Measurements from ENCODE around the gene FRZB.
"Not testable (repeated sequence)": the region's sequence is repeated elsewhere in the genome, so short reads cannot be mapped to it uniquely, and the experiment has no call there.

The FRZB gene

GRCh38 chr2:182866461-182867406, at the start of gene FRZB:
FRZB (minus strand) TSS chr2:182866637; CDS start chr2:182866552, 85 bp downstream.
- no peak for DNase-seq (ENCODE audit: low read depth in 1 of 2, low spot score in 1 of 2)

- no peak for DNase-seq (ENCODE audit: low read depth in 1 of 2, low spot score in 1 of 2)
These were observed 49.2 kb upstream of the FRZB start for GRCh38 chr2:182915369-182916326.

GRCh38 chr2:182914852-182915251, 48.4 kb upstream of the FRZB start:
- no peak for DNase-seq (ENCODE audit: low read depth in 1 of 2, low spot score in 1 of 2)

GRCh38 chr2:182913064-182913463, 46.6 kb upstream of the FRZB start:
- no peak for DNase-seq (ENCODE audit: low read depth in 1 of 2, low spot score in 1 of 2)

GRCh38 chr2:182912518-182912915, 46.1 kb upstream of the FRZB start:
- no peak for DNase-seq (ENCODE audit: low read depth in 1 of 2, low spot score in 1 of 2)

- no peak for DNase-seq (ENCODE audit: low read depth in 1 of 2, low spot score in 1 of 2)
These were observed 45.5 kb upstream of the FRZB start for GRCh38 chr2:182911813-182912517.

- no peak for DNase-seq (ENCODE audit: low read depth in 1 of 2, low spot score in 1 of 2)
These were observed 44.5 kb upstream of the FRZB start for GRCh38 chr2:182910965-182911364.

GRCh38 chr2:182907081-182907830, 40.8 kb upstream of the FRZB start:
- no peak for DNase-seq (ENCODE audit: low read depth in 1 of 2, low spot score in 1 of 2)

GRCh38 chr2:182906454-182906853, 40.0 kb upstream of the FRZB start:
- no peak for DNase-seq (ENCODE audit: low read depth in 1 of 2, low spot score in 1 of 2)

- DNase-seq (ENCODE audit: low read depth in 1 of 2, low spot score in 1 of 2): no peak
These were observed 38.4 kb upstream of the FRZB start for GRCh38 chr2:182904844-182905243.

GRCh38 chr2:182903566-182903965, 37.1 kb upstream of the FRZB start:
- DNase-seq (ENCODE audit: low read depth in 1 of 2, low spot score in 1 of 2): no peak

- DNase-seq (ENCODE audit: low read depth in 1 of 2, low spot score in 1 of 2): no peak
These were observed 35.3 kb upstream of the FRZB start for GRCh38 chr2:182901748-182902147.

GRCh38 chr2:182898718-182899117, 32.3 kb upstream of the FRZB start:
- no peak for DNase-seq (ENCODE audit: low read depth in 1 of 2, low spot score in 1 of 2)

GRCh38 chr2:182897137-182897536, 30.7 kb upstream of the FRZB start:
- DNase-seq (ENCODE audit: low read depth in 1 of 2, low spot score in 1 of 2): no peak

GRCh38 chr2:182895798-182896197, 29.4 kb upstream of the FRZB start:
- no peak for DNase-seq (ENCODE audit: low read depth in 1 of 2, low spot score in 1 of 2)

GRCh38 chr2:182895169-182895568, 28.7 kb upstream of the FRZB start:
- DNase-seq (ENCODE audit: low read depth in 1 of 2, low spot score in 1 of 2): no peak

GRCh38 chr2:182894174-182894573, 27.7 kb upstream of the FRZB start:
- no peak for DNase-seq (ENCODE audit: low read depth in 1 of 2, low spot score in 1 of 2)

- no peak for DNase-seq (ENCODE audit: low read depth in 1 of 2, low spot score in 1 of 2)
These were observed 27.2 kb upstream of the FRZB start for GRCh38 chr2:182893666-182894065.

- not testable (repeated sequence) for DNase-seq (ENCODE audit: low read depth in 1 of 2, low spot score in 1 of 2)
These were observed 26.6 kb upstream of the FRZB start for GRCh38 chr2:182893035-182893434.

GRCh38 chr2:182891611-182892010, 25.2 kb upstream of the FRZB start:
- no peak for DNase-seq (ENCODE audit: low read depth in 1 of 2, low spot score in 1 of 2)

All from activated T-helper 1 cell treated with anti-CD3 and anti-CD28 coated beads, Interleukin-2, amount 50 U/mL, for 16 hours (primary cell).